Hepatocyte (in vitro differentiated cells): ENCODE data around the gene LAMA4. TPM values are rescaled to one million over a fixed set of nuclear protein-coding genes. Genes with fewer than 3 reads are reported as not detected.

ENCODE experiments used
- DNase-seq: peaks from one replicate; pipeline ENCODE4 v3.0.0-alpha.2; 2016; ENCODE audit warnings: low spot score
- H2AFZ ChIP-seq: fragments of 200-600 bp; sonication (generic); 2 replicates; pipeline ENCODE4 v1.6.0; 2016; ENCODE audit warnings: antibody characterized with exemption, mild to moderate bottlenecking
- H3K27ac ChIP-seq: fragments of 200-600 bp; sonication (generic); 2 replicates; pipeline ENCODE4 v1.5.1; 2016; ENCODE audit warnings: mild to moderate bottlenecking
- H3K27me3 ChIP-seq: fragments of 200-600 bp; sonication (generic); 2 replicates; pipeline ENCODE4 v1.6.1; 2016
- H3K36me3 ChIP-seq: fragments of 200-600 bp; sonication (generic); replicated peaks from 2 replicates; pipeline ENCODE4 v1.5.1; 2016; ENCODE audit warnings: low read depth; ENCODE audit not compliant: insufficient read depth
- H3K4me1 ChIP-seq: fragments of 200-600 bp; sonication (generic); 2 replicates; pipeline ENCODE4 v1.5.1; 2016; ENCODE audit warnings: mild to moderate bottlenecking, moderate library complexity; ENCODE audit not compliant: insufficient read depth
- H3K4me2 ChIP-seq: fragments of 200-600 bp; sonication (generic); 2 replicates; pipeline ENCODE4 v1.6.0; 2016
- H3K4me3 ChIP-seq: fragments of 200-600 bp; sonication (generic); 2 replicates; pipeline ENCODE4 v1.5.1; 2016; ENCODE audit warnings: mild to moderate bottlenecking
- H3K79me2 ChIP-seq: fragments of 200-600 bp; sonication (generic); 2 replicates; pipeline ENCODE4 v1.6.0; 2017; ENCODE audit warnings: mild to moderate bottlenecking
- H3K9me2 ChIP-seq: fragments of 200-600 bp; sonication (generic); replicated peaks from 2 replicates; pipeline ENCODE4 v1.6.0; 2017; ENCODE audit warnings: mild to moderate bottlenecking; ENCODE audit not compliant: insufficient read depth
- H3K9me3 ChIP-seq: fragments of 200-600 bp; sonication (generic); 2 replicates; pipeline ENCODE4 v1.5.1; 2016; ENCODE audit warnings: low read depth, mild to moderate bottlenecking
- H4K20me1 ChIP-seq: fragments of 200-600 bp; sonication (generic); 2 replicates; pipeline ENCODE4 v1.6.0; 2016; ENCODE audit warnings: mild to moderate bottlenecking; ENCODE audit not compliant: insufficient read depth, poor library complexity, severe bottlenecking
- CTCF ChIP-seq: fragments of 200-600 bp; sonication (generic); IDR thresholded peaks from 2 replicates; pipeline ENCODE4 v1.5.1; 2016; ENCODE audit warnings: antibody characterized with exemption, mild to moderate bottlenecking; ENCODE audit not compliant: poor library complexity
- EZH2 ChIP-seq: fragments of 200-600 bp; sonication (generic); IDR thresholded peaks from 2 replicates; pipeline ENCODE4 v1.6.1; 2016; ENCODE audit warnings: antibody characterized with exemption, mild to moderate bottlenecking, borderline replicate concordance
- EZH2phosphoT487 ChIP-seq: fragments of 200-600 bp; sonication (generic); IDR thresholded peaks from one replicate; pipeline ENCODE4 v1.6.1; 2018; ENCODE audit warnings: antibody characterized with exemption, mild to moderate bottlenecking, low read depth, moderate library complexity; ENCODE audit not compliant: unreplicated experiment, severe bottlenecking
- WGBS: methylation state at CpG from one replicate; pipeline ENCODE4 v1.1.6; 2016; ENCODE audit warnings: low lambda C conversion rate; ENCODE audit errors: missing lambda C conversion rate; 5-methylcytosine and 5-hydroxymethylcytosine counted together
- polyA plus RNA-seq: library from polyadenylated mRNA; unstranded; fragments of >200 nt; fragmentation: Nextera tagmentation; extraction: Ambion mirVana; gene quantifications from 2 replicates; pipeline ENCODE4 v1.2.1, GENCODE V29; 2016
- total RNA-seq: library from RNA; depleted of rRNA; stranded (reverse); fragments of >200 nt; gene quantifications from 2 replicates; pipeline ENCODE4 v1.2.3, GENCODE V29; 2014

Gene LAMA4
- total and polyA plus RNA-seq, 2 experiments from 2014 or later: 14.1 to 18.9 TPM

GRCh38 chr6:112194511-112194910, 59.9 kb downstream of the LAMA4 start:
- Histone ChIP-seq H3K36me3 (no peaks in the 10 kb centered on the region), H3K27ac (no peak overlapping the region), H3K4me2 (no peak overlapping the region), H3K9me3 (no peaks in the 10 kb centered on the region), H3K4me3 (no peak overlapping the region), H3K9me2 (no peaks in the 10 kb centered on the region), H3K79me2 (no peaks in the 10 kb centered on the region), H3K27me3 (no peaks in the 10 kb centered on the region), H3K4me1 (no peaks in the 10 kb centered on the region), H4K20me1 (no peaks in the 10 kb centered on the region), H2AFZ (no peak overlapping the region)
- WGBS: 100% methylated on average over 1 of the region's 1 CpG
- no peak for DNase-seq
- TF ChIP-seq EZH2phosphoT487: no peak
- TF ChIP-seq EZH2: no peak
- no peak for TF ChIP-seq CTCF

GRCh38 chr6:112193535-112194051, 60.8 kb downstream of the LAMA4 start:
- H3K4me3 ChIP-seq: no peak overlapping the region
- no peaks in the 10 kb centered on the region for H3K9me2 ChIP-seq
- 90% methylated on average over 1 of the region's 1 CpG for WGBS
- DNase-seq: no peak
- no peaks in the 10 kb centered on the region for H3K4me1 ChIP-seq
- H4K20me1 ChIP-seq: no peaks in the 10 kb centered on the region
- no peak for TF ChIP-seq CTCF
- TF ChIP-seq EZH2phosphoT487: no peak
- TF ChIP-seq EZH2: no peak
- no peaks in the 10 kb centered on the region for H3K79me2 ChIP-seq
- H3K27me3 ChIP-seq: no peaks in the 10 kb centered on the region
- H3K27ac ChIP-seq: no peak overlapping the region
- H3K36me3 ChIP-seq: no peaks in the 10 kb centered on the region
- H2AFZ ChIP-seq: no peak overlapping the region
- no peak overlapping the region for H3K4me2 ChIP-seq
- no peaks in the 10 kb centered on the region for H3K9me3 ChIP-seq

GRCh38 chr6:112193117-112193516, 61.2 kb downstream of the LAMA4 start:
- DNase-seq: no peak
- H3K4me2 ChIP-seq: no peak overlapping the region
- H3K27ac ChIP-seq: no peak overlapping the region

More at GRCh38 chr6:112193117-112193516, 61.2 kb downstream of the LAMA4 start:
- Histone ChIP-seq H3K27me3 (no peaks in the 10 kb centered on the region), H3K36me3 (no peaks in the 10 kb centered on the region), H3K79me2 (no peaks in the 10 kb centered on the region), H2AFZ (no peak overlapping the region), H3K4me1 (no peaks in the 10 kb centered on the region), H3K9me2 (no peaks in the 10 kb centered on the region), H4K20me1 (no peaks in the 10 kb centered on the region), H3K4me3 (no peak overlapping the region), H3K9me3 (no peaks in the 10 kb centered on the region)
- TF ChIP-seq CTCF: no peak
- TF ChIP-seq EZH2phosphoT487: no peak
- TF ChIP-seq EZH2: no peak
